Upper lobe of left lung (tissue), 6 donors: ENCODE results near the gene SCARB1. TPM values are rescaled to one million over a fixed set of nuclear protein-coding genes. Genes with fewer than 3 reads are reported as not detected.
A peak's percentile ranks its signal among the peaks of the same experiment; 100 is the strongest.

Experiments
- ATAC-seq, 2 donors: fragments of 200-7000 bp; cut with Tn5 transposase; one replicate each; pipeline ENCODE4 v1.9.1; 2022; ENCODE audit warnings: mild to moderate bottlenecking in 2 of 2, moderate library complexity in 2 of 2; ENCODE audit not compliant: low FRiP score in 2 of 2
- DNase-seq, 2 donors: peaks; one replicate each; pipeline ENCODE4 v3.0.0-alpha.2; 2019 to 2020
- H3K27ac ChIP-seq, 4 donors: fragments of 200-600 bp; sonication (generic); one replicate each; pipeline ENCODE4 v1.5.1; 2016 to 2019
- H3K27me3 ChIP-seq, 4 donors: fragments of 200-600 bp; sonication (generic); one replicate each; pipeline ENCODE4 v1.5.1; 2017 to 2019
- H3K36me3 ChIP-seq, 4 donors: fragments of 200-600 bp; sonication (generic); one replicate each; pipeline ENCODE4 v1.5.1; 2016 to 2019
- H3K4me1 ChIP-seq, 4 donors: fragments of 200-600 bp; sonication (generic); one replicate each; pipeline ENCODE4 v1.5.1; 2018 to 2019
- H3K4me3 ChIP-seq, 4 donors: fragments of 200-600 bp; sonication (generic); one replicate each; pipeline ENCODE4 v1.5.1; 2017 to 2019; ENCODE audit warnings: mild to moderate bottlenecking in 2 of 4, moderate library complexity in 1 of 4
- H3K9me3 ChIP-seq, 4 donors: fragments of 200-600 bp; sonication (generic); one replicate each; pipeline ENCODE4 v1.5.1; 2018 to 2019
- CTCF ChIP-seq, 6 experiments: fragments of 450-650 bp in 4 of 6; fragments of 200-600 bp in 2 of 6; sonication (generic) in 2 of 6; IDR thresholded peaks; one replicate each; pipeline ENCODE4 v1.5.1; 2016 to 2019; ENCODE audit warnings: antibody characterized with exemption in 6 of 6
- EP300 ChIP-seq, 4 donors: sonication (generic); formaldehyde crosslinking; IDR thresholded peaks; one replicate each; pipeline ENCODE4 v1.5.1; 2017; ENCODE audit warnings: antibody characterized with exemption in 4 of 4, control low read depth in 2 of 4
- POLR2A ChIP-seq, 4 donors: fragments of 450-650 bp; IDR thresholded peaks; one replicate each; pipeline ENCODE4 v1.5.1; 2016 to 2017; ENCODE audit warnings: antibody characterized with exemption in 4 of 4, mild to moderate bottlenecking in 2 of 4
- POLR2AphosphoS5 ChIP-seq, 2 donors: sonication (generic); formaldehyde crosslinking; IDR thresholded peaks; one replicate each; pipeline ENCODE4 v1.5.1; 2017; ENCODE audit warnings: antibody characterized with exemption in 2 of 2
- WGBS, 2 donors: methylation state at CpG; one replicate each; pipeline ENCODE4 v1.1.5; 2017 to 2018; 5-methylcytosine and 5-hydroxymethylcytosine counted together
- total RNA-seq, 6 donors: library from RNA; depleted of rRNA in 4 of 6; stranded (reverse); fragments of >200 nt in 4 of 6; gene quantifications; one replicate each; pipeline versions ENCODE4 v1.1.0 to v1.2.1, GENCODE V29; 2016 to 2021
- donor health status: DM: no; HTN: no; CAD: no; lungs with moderate emphysema.
- donor health status: DM: no; HTN: yes; CAD: no; lungs with severe emphysema.

The SCARB1 gene
- total RNA-seq, 6 donors from 2014 or later: 10.0 to 51.3 (median 22.5) TPM

- ATAC-seq: no peak
- Histone ChIP-seq H3K4me3 (no peak overlapping the region), H3K36me3 (no peaks in the 10 kb centered on the region), H3K9me3 (peaks cover 0 to 9% (median 3%) of the 10 kb centered on the region in 4 donors), H3K27me3 (no peaks in the 10 kb centered on the region), H3K4me1 (peaks cover 43 to 64% (median 53%) of the 10 kb centered on the region in 4 donors), H3K27ac (peak overlapping the region; percentile 27 to 95 (median 79))
- TF ChIP-seq EP300 (IDR thresholded peaks at IDR 0.05) (no peak), POLR2AphosphoS5 (IDR thresholded peaks at IDR 0.05) (peak in 1 of 2 donors; percentile 19), CTCF (IDR thresholded peaks at IDR 0.05) (no peak), POLR2A (IDR thresholded peaks at IDR 0.05) (no peak)
- WGBS, 2 donors: 63 to 81% methylated on average over 3 of the region's 3 CpGs
- no peak for DNase-seq
Observed at GRCh38 chr12:124756760-124757159, 106.9 kb downstream of the SCARB1 start.

- TF ChIP-seq EP300 (IDR thresholded peaks at IDR 0.05): no peak
- TF ChIP-seq POLR2A (IDR thresholded peaks at IDR 0.05): peak in 1 of 4 donors; percentile 18
- TF ChIP-seq POLR2AphosphoS5 (IDR thresholded peaks at IDR 0.05): no peak
- TF ChIP-seq CTCF (IDR thresholded peaks at IDR 0.05): no peak
- 60 to 85% methylated on average over 6 of the region's 6 CpGs for WGBS, 2 donors
Observed at GRCh38 chr12:124756166-124756565, 107.5 kb downstream of the SCARB1 start.

GRCh38 chr12:124755801-124756148 is 107.9 kb downstream of the SCARB1 start:
- no peak for ATAC-seq
- H3K27me3 ChIP-seq: no peaks in the 10 kb centered on the region
- TF ChIP-seq EP300 (IDR thresholded peaks at IDR 0.05) (no peak), CTCF (IDR thresholded peaks at IDR 0.05) (no peak), POLR2A (IDR thresholded peaks at IDR 0.05) (no peak), POLR2AphosphoS5 (IDR thresholded peaks at IDR 0.05) (no peak)
- no peak overlapping the region for H3K4me3 ChIP-seq
- peaks cover 0 to 9% (median 3%) of the 10 kb centered on the region in 4 donors for H3K9me3 ChIP-seq
- no peaks in the 10 kb centered on the region for H3K36me3 ChIP-seq
- peak overlapping the region; percentile 73 to 95 (median 86) for H3K27ac ChIP-seq
- 58 to 62% methylated on average over 8 of the region's 8 CpGs for WGBS, 2 donors
- DNase-seq: no peak
- H3K4me1 ChIP-seq: peaks cover 43 to 67% (median 58%) of the 10 kb centered on the region in 4 donors

More at GRCh38 chr12:124756166-124756565, 107.5 kb downstream of the SCARB1 start:
- H3K36me3 ChIP-seq: no peaks in the 10 kb centered on the region
- no peaks in the 10 kb centered on the region for H3K27me3 ChIP-seq
- DNase-seq: no peak
- peaks cover 0 to 9% (median 3%) of the 10 kb centered on the region in 4 donors for H3K9me3 ChIP-seq
- peaks cover 43 to 65% (median 55%) of the 10 kb centered on the region in 4 donors for H3K4me1 ChIP-seq
- ATAC-seq: no peak
- no peak overlapping the region for H3K4me3 ChIP-seq
- peak overlapping the region; percentile 73 to 95 (median 86) for H3K27ac ChIP-seq

GRCh38 chr12:124754949-124755800 is 108.5 kb downstream of the SCARB1 start:
- WGBS, 2 donors: 17 to 49% methylated on average over 11 to 20 of the region's 20 CpGs
- Histone ChIP-seq H3K27ac (peak overlapping the region; percentile 73 to 95 (median 86)), H3K9me3 (peaks cover 0 to 9% (median 3%) of the 10 kb centered on the region in 4 donors), H3K4me3 (no peak overlapping the region), H3K4me1 (peaks cover 37 to 63% (median 56%) of the 10 kb centered on the region in 4 donors), H3K36me3 (no peaks in the 10 kb centered on the region), H3K27me3 (no peaks in the 10 kb centered on the region)
- TF ChIP-seq EP300 (IDR thresholded peaks at IDR 0.05) (peak in 3 of 4 donors; percentile 50 to 92 (median 89)), CTCF (IDR thresholded peaks at IDR 0.05) (no peak), POLR2A (IDR thresholded peaks at IDR 0.05) (peak in 2 of 4 donors; percentile 12 to 59), POLR2AphosphoS5 (IDR thresholded peaks at IDR 0.05) (peak; percentile 89 to 95)
- peak; percentile 83 to 94 for DNase-seq
- peak; percentile 92 for ATAC-seq
